Pancreas (tissue), 10 donors: ENCODE data around the gene RAB8B. TPM values are rescaled to one million over a fixed set of nuclear protein-coding genes. Genes with fewer than 3 reads are reported as not detected.

ENCODE experiments used
- ATAC-seq, 4 donors: fragments of 200-7000 bp; cut with Tn5 transposase; one replicate each; pipeline versions ENCODE4 v1.8.0 to v1.9.1; 2020; ENCODE audit warnings: mild to moderate bottlenecking in 4 of 4, moderate library complexity in 4 of 4
- DNase-seq, 6 donors: peaks; one replicate each; pipeline ENCODE4 v3.0.0-alpha.2; 2020
- FAIRE-seq: peaks from 2 replicates; lab custom pipeline; 2012; peaks lifted over from hg19 to GRCh38; lab: Jason Lieb, UNC
- H3K27ac ChIP-seq, 4 donors: fragments of 200-600 bp; sonication (generic); 1 replicate in 3 of 4; 2 replicates in 1 of 4; pipeline versions ENCODE4 v1.5.0 to v1.8.0; 2020
- H3K27me3 ChIP-seq, 4 donors: fragments of 200-600 bp; one replicate each; pipeline ENCODE4 v1.8.0; 2021
- H3K36me3 ChIP-seq, 3 donors: fragments of 200-600 bp; sonication (generic) in 1 of 3; one replicate each; pipeline versions ENCODE4 v1.5.0 to v1.8.0; 2020 to 2021
- H3K4me1 ChIP-seq, 3 donors: fragments of 200-600 bp; one replicate each; pipeline ENCODE4 v1.8.0; 2021
- H3K4me3 ChIP-seq, 4 donors: fragments of 200-600 bp; sonication (generic) in 2 of 4; one replicate each; pipeline versions ENCODE4 v1.5.0 to v1.8.0; 2020 to 2021
- H3K9me3 ChIP-seq, 4 donors: fragments of 200-600 bp; one replicate each; pipeline ENCODE4 v1.8.0; 2021
- WGBS, 2 donors: extraction: QIAGEN DNeasy Blood & Tissue Kit; methylation state at CpG; one replicate each; pipeline ENCODE4 v1.1.7; 2013; 5-methylcytosine and 5-hydroxymethylcytosine counted together
- intact Hi-C, 3 donors: fragments of 100-400 bp; cut with DNase I; formaldehyde crosslinking; loops; one replicate each; pipeline versions ENCODE4 v1.11.1 to v1.14.2; 2022
- polyA plus RNA-seq, 2 donors: library from polyadenylated mRNA; stranded (reverse); fragments of 200-250 nt; gene quantifications; one replicate each; pipeline ENCODE4 v1.2.3, GENCODE V29; 2013
- total RNA-seq, 6 donors: library from RNA; stranded (reverse); fragmentation: NEBNext Ultra II Directional in 4 of 6; extraction: Animal tissue kit (Norgen Biotek cat#: 25700) in 4 of 6; gene quantifications; one replicate each; pipeline versions ENCODE4 v1.2.1 to v1.2.4, GENCODE V29; 2021 to 2023
- TF ChIP-seq, protein P1 (sequence below), 4 donors: fragments of 200-600 bp; sonication (generic) in 3 of 4; IDR thresholded peaks; one replicate each; pipeline versions ENCODE4 v1.5.0 to v1.8.0; 2021; ENCODE audit warnings: antibody characterized with exemption in 4 of 4
- donor health status: healthy with polysubstance abuse.
- donor health status: DM: no; HTN: no; CAD: no; lungs with moderate emphysema.
- donor health status: DM: no; HTN: no; CAD: no.
- donor health status: control.
- donor health status: control.
- donor health status: Bipolar disorder and iron deficiency.
- donor health status: DM: yes; HTN: yes; CAD: no.
- donor health status: DM: no; HTN: no; CAD: no.
- donor health status: DM: no; HTN: no; CAD: no.
- donor health status: DM: yes; HTN: yes; CAD: no.

Gene RAB8B
- total and polyA plus RNA-seq, 8 donors, result 2.0 to 19.2 (median 5.3) TPM

DNA sequence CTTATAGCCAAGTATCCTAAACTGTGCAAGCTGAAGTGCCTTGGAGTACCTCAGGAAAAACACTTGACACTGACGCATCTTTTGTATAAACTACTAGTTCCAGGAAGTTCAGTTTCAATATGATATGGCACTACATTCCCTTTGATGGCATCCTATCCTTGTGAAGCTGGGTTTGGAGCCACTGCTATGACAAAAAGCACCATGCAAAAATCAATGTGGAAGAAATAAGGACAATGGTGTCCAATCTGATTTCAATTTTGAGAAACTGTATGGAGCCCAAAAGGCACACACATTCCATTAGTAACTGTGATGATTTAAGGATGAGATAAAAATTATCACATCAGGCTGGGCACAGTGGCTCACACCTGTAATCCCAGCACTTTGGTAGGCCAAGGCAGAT, 37.7 kb upstream of the RAB8B start:
- no peak overlapping the region for H3K27ac ChIP-seq
- peaks cover 3 to 62% (median 21%) of the 10 kb centered on the region in 3 donors for H3K36me3 ChIP-seq
- no peaks in the 10 kb centered on the region for H3K27me3 ChIP-seq
- no peak overlapping the region for H3K4me3 ChIP-seq
- H3K4me1 ChIP-seq, result peaks cover 0 to 24% (median 0%) of the 10 kb centered on the region in 3 donors
- intact Hi-C loops, result no loop called here
- H3K9me3 ChIP-seq, result no peaks in the 10 kb centered on the region
- ATAC-seq (no peak), DNase-seq (no peak), FAIRE-seq (no peak)
- 87 to 92% methylated on average over 1 of the region's 1 CpG for WGBS, 2 donors
- TF ChIP-seq, protein P1, sequence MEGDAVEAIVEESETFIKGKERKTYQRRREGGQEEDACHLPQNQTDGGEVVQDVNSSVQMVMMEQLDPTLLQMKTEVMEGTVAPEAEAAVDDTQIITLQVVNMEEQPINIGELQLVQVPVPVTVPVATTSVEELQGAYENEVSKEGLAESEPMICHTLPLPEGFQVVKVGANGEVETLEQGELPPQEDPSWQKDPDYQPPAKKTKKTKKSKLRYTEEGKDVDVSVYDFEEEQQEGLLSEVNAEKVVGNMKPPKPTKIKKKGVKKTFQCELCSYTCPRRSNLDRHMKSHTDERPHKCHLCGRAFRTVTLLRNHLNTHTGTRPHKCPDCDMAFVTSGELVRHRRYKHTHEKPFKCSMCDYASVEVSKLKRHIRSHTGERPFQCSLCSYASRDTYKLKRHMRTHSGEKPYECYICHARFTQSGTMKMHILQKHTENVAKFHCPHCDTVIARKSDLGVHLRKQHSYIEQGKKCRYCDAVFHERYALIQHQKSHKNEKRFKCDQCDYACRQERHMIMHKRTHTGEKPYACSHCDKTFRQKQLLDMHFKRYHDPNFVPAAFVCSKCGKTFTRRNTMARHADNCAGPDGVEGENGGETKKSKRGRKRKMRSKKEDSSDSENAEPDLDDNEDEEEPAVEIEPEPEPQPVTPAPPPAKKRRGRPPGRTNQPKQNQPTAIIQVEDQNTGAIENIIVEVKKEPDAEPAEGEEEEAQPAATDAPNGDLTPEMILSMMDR (IDR thresholded peaks at IDR 0.05), result no peak

DNA sequence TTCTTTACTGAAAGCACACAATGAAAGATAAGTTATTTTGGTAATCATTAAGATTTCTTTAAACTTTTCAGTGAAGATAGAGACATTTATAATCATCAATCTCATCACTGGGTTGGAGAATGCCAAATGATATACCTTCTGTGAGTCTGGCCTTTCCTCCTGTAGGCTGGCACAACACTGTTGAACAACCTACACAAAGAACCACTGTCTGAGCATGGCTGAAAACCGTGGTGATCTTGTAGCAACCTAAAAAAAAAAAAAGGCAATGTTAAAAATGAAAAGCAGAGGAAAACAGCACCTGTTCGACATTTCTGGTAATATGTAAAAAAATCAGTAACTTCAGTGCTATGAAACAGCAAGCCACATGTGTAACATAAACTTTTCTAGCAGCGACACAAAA, 33.9 kb upstream of the RAB8B start:
- Histone ChIP-seq H3K4me1 (peaks cover 0 to 24% (median 0%) of the 10 kb centered on the region in 3 donors), H3K36me3 (peaks cover 3 to 46% (median 21%) of the 10 kb centered on the region in 3 donors), H3K9me3 (no peaks in the 10 kb centered on the region), H3K4me3 (peak overlapping the region in 2 of 4 donors; percentile 65 to 78), H3K27me3 (no peaks in the 10 kb centered on the region), H3K27ac (no peak overlapping the region)
- intact Hi-C loops, result no loop called here
- TF ChIP-seq, protein P1 (IDR thresholded peaks at IDR 0.05), result no peak
- ATAC-seq (no peak), DNase-seq (no peak), FAIRE-seq (no peak)
- WGBS, 2 donors, result 35 to 45% methylated on average over 3 of the region's 3 CpGs

DNA sequence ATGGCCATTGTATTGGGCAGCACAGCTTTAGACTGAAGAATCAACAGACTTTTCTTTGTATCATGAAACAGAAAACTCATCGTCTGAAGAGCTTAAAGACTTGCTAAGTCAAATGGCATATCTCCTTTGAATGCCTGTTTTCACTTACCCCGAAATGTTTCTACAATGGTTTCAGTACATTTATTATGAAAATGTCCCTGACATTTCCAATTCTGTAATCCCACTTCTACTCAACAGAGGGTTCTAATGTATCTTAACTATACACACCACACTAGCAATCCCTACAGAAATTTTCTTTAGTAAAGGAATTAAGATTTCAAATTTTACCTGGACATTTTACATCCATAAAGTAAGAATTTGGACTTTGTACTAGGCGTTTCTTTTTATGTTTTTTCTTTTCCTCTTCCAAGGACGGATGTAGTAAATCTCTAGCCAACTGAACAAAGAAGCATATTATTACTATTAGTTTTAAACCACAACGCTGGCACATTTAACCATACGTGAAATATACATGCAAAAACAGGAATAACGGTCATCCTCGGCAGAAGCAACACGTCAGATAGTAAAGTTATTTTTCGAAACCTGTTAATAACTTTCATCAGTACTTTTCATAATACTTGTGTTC, 33.2 kb upstream of the RAB8B start:
- FAIRE-seq, result no peak
- peak overlapping the region in 3 of 4 donors; percentile 71 to 96 (median 95) for H3K27ac ChIP-seq
- intact Hi-C loops, result no loop called here
- no peaks in the 10 kb centered on the region for H3K9me3 ChIP-seq
- peak overlapping the region; percentile 65 to 83 (median 80) for H3K4me3 ChIP-seq
- DNase-seq, result no peak
- H3K36me3 ChIP-seq, result peaks cover 3 to 40% (median 21%) of the 10 kb centered on the region in 3 donors
- H3K4me1 ChIP-seq, result peaks cover 0 to 24% (median 0%) of the 10 kb centered on the region in 3 donors
- TF ChIP-seq, protein P1 (IDR thresholded peaks at IDR 0.05), result no peak
- ATAC-seq, result peak in 2 of 4 donors; percentile 2 to 3
- WGBS, 2 donors, result 1% methylated on average over 10 of the region's 10 CpGs
- H3K27me3 ChIP-seq, result no peaks in the 10 kb centered on the region

DNA sequence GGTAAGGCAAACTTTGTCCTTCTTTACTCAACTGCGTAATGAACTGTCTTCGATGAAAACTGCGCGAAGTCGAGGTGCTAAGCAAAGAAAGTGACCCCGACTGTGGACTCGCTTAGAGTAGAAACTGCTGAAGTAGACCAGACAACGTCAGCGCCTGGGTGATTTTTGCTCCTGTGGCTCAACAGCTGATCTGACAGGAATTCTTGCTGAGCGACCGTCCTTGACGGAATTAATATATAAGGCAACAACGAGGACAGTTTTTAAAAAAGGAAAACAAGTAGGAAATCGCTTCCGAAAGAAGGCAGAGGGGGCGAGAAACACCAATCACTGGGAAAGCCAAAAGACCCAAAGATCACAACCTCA, 32.7 kb upstream of the RAB8B start:
- DNase-seq (peak in 3 of 6 donors; percentile 21 to 58 (median 45)), ATAC-seq (peak; percentile 3 to 64 (median 34)), FAIRE-seq (no peak)
- Histone ChIP-seq H3K4me3 (peak overlapping the region; percentile 65 to 83 (median 80)), H3K36me3 (peaks cover 3 to 37% (median 21%) of the 10 kb centered on the region in 3 donors), H3K27me3 (no peaks in the 10 kb centered on the region), H3K9me3 (no peaks in the 10 kb centered on the region), H3K27ac (peak overlapping the region; percentile 71 to 96 (median 92)), H3K4me1 (peaks cover 0 to 24% (median 0%) of the 10 kb centered on the region in 3 donors)
- TF ChIP-seq, protein P1 (IDR thresholded peaks at IDR 0.05), result no peak
- intact Hi-C loops, result no loop called here
- WGBS, 2 donors, result 0 to 1% methylated on average over 16 of the region's 16 CpGs
